Spleen (tissue), 7 donors: ENCODE measurements around the gene PRKAR2A.

ENCODE experiments used
- CTCF ChIP-seq, 11 experiments: fragments of 200-600 bp in 7 of 11; fragments of 450-650 bp in 4 of 11; sonication (generic) in 4 of 11; IDR thresholded peaks in 8 of 11; conservative IDR thresholded peaks in 3 of 11; 1 replicate in 7 of 11; 2 replicates in 4 of 11; pipeline versions ENCODE4 v1.4.0 to v1.8.0; 2016 to 2021; ENCODE audit warnings: antibody characterized with exemption in 11 of 11, inconsistent platforms in 4 of 11, mild to moderate bottlenecking in 1 of 11
- POLR2A ChIP-seq, 3 donors: fragments of 450-650 bp; IDR thresholded peaks; one replicate each; pipeline ENCODE4 v1.5.1; 2017; ENCODE audit warnings: antibody characterized with exemption in 3 of 3, mild to moderate bottlenecking in 1 of 3
- POLR2AphosphoS5 ChIP-seq, 3 donors: sonication (generic); formaldehyde crosslinking; IDR thresholded peaks; one replicate each; pipeline ENCODE4 v1.5.1; 2017; ENCODE audit warnings: antibody characterized with exemption in 3 of 3
- donor health status: DM: no; HTN: no; CAD: no; lungs with moderate emphysema.
- donor health status: DM: no; HTN: no; CAD: no.
- donor health status: DM: no; HTN: no; CAD: no.

GRCh38 chr3:48830715-48831114 is 17.0 kb downstream of the PRKAR2A start:
- TF ChIP-seq CTCF (IDR thresholded peaks at IDR 0.05 in 8 of 11, conservative IDR thresholded peaks at IDR 0.05 in 3 of 11) (no peak), POLR2A (IDR thresholded peaks at IDR 0.05) (no peak), POLR2AphosphoS5 (IDR thresholded peaks at IDR 0.05) (no peak)
